GM23248 (cell line): ENCODE measurements around the gene TNIK.

Experiments
- EZH2 ChIP-seq: fragments of 200-600 bp; sonication (generic); IDR thresholded peaks from 2 replicates; pipeline ENCODE4 v1.6.1; 2018; ENCODE audit warnings: antibody characterized with exemption, mild to moderate bottlenecking; ENCODE audit not compliant: insufficient read depth, poor library complexity, severe bottlenecking
- EZH2phosphoT487 ChIP-seq: fragments of 200-600 bp; sonication (generic); IDR thresholded peaks from 2 replicates; pipeline ENCODE4 v1.6.1; 2018; ENCODE audit warnings: antibody characterized with exemption, moderate library complexity, mild to moderate bottlenecking, low read depth; ENCODE audit not compliant: insufficient read depth

DNA sequence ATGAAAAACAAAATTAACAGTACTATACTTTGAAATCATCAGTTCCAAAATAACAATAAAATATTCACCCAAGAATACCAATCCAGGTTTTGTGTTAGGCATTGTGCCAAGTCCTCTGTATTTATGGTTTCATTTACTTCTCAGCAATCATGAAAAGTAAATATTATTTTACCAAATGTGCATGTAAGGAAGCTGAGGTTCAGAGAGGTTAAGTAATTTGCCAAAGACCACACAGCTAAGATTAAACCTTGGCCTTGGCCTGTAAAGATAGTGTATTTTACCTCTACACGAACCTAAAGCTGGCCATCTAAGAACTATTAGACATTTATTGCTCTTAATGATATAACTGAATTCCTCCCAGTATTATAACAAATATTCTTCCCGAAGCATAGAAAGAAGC, 309.3 kb downstream of the TNIK start:
- no peak for TF ChIP-seq EZH2
- no peak for TF ChIP-seq EZH2phosphoT487
